Caco-2 (cell line): ENCODE data around the gene PRRX2. TPM values are rescaled to one million over a fixed set of nuclear protein-coding genes. Genes with fewer than 3 reads are reported as not detected.

ENCODE experiments used
- BruUV-seq: library from RNA; stranded (reverse); fragments of 400-500 nt; replicated peaks from 2 replicates; lab custom pipeline; 2021; lab: Mats Ljungman, UMichigan
- CTCF ChIA-PET: fragments of 300-600 bp; sonication (Branson Sonifier 250); formaldehyde crosslinking; loops from one replicate; lab custom pipeline; 2022; ENCODE audit warnings: antibody characterized with exemption; lab: Charles Lee
- POLR2A ChIA-PET: fragments of 300-600 bp; sonication (Branson Sonifier 250); formaldehyde crosslinking; loops from one replicate; lab custom pipeline; 2022; ENCODE audit warnings: antibody characterized with exemption; lab: Charles Lee
- DNase-seq, 2 experiments: peaks; one replicate each; pipeline versions ENCODE4 v3.0.0 to v3.0.0-alpha.2; 2020 to 2022
- H3K27me3 ChIP-seq: replicated peaks from 2 replicates; pipeline ENCODE4 v1.6.0; 2011; ENCODE audit warnings: low read length; ENCODE audit not compliant: control insufficient read depth, insufficient read depth
- H3K36me3 ChIP-seq: 2 replicates; pipeline ENCODE4 v1.5.1; 2011; ENCODE audit warnings: low read length; ENCODE audit not compliant: control insufficient read depth, insufficient read depth
- H3K4me1 ChIP-seq: fragments of 250-450 bp; sonication (Bioruptor Pico); 2 replicates; pipeline ENCODE4 v1.5.1; 2020; ENCODE audit warnings: mild to moderate bottlenecking
- H3K4me3 ChIP-seq: 2 replicates; pipeline ENCODE4 v1.5.1; 2011; ENCODE audit warnings: low read depth, mild to moderate bottlenecking, control low read depth, low read length
- H3K9me3 ChIP-seq: fragments of 250-450 bp; sonication (Bioruptor Pico); 2 replicates; pipeline ENCODE4 v1.5.1; 2020; ENCODE audit warnings: mild to moderate bottlenecking, moderate library complexity
- H3K27ac Mint-ChIP-seq: one replicate; pipeline ENCODE4 v1.8.0; 2022; ENCODE audit warnings: mixed read lengths; ENCODE audit not compliant: unreplicated experiment
- H3K27me3 Mint-ChIP-seq: one replicate; pipeline ENCODE4 v1.8.0; 2022; ENCODE audit warnings: mixed read lengths; ENCODE audit not compliant: insufficient read depth, unreplicated experiment
- H3K36me3 Mint-ChIP-seq: one replicate; pipeline ENCODE4 v1.8.0; 2022; ENCODE audit warnings: mild to moderate bottlenecking, mixed read lengths; ENCODE audit not compliant: insufficient read depth, unreplicated experiment
- H3K4me1 Mint-ChIP-seq: one replicate; pipeline ENCODE4 v1.8.0; 2022; ENCODE audit warnings: low read depth, mixed read lengths; ENCODE audit not compliant: unreplicated experiment
- H3K4me3 Mint-ChIP-seq: one replicate; pipeline ENCODE4 v1.8.0; 2022; ENCODE audit warnings: mild to moderate bottlenecking, moderate library complexity, mixed read lengths; ENCODE audit not compliant: unreplicated experiment
- H3K9me3 Mint-ChIP-seq: one replicate; pipeline ENCODE4 v1.8.0; 2022; ENCODE audit warnings: mixed read lengths; ENCODE audit not compliant: unreplicated experiment
- intact Hi-C: fragments of 100-400 bp; cut with micrococcal nuclease; formaldehyde crosslinking; loops from one replicate; pipeline ENCODE4 v1.10.0; 2022; ENCODE audit not compliant: unreplicated experiment
- total RNA-seq: library from RNA; stranded (reverse); gene quantifications from 2 replicates; pipeline ENCODE4 v1.2.3, GENCODE V29; 2022
- TF ChIP-seq, protein P1 (sequence below), 2 experiments: fragments of 200-600 bp in 1 of 2; IDR thresholded peaks; 1 replicate in 1 of 2; 2 replicates in 1 of 2; pipeline versions ENCODE4 v1.5.1 to v1.8.0; 2011 to 2022; ENCODE audit warnings: antibody characterized with exemption in 1 of 2, control low read depth in 1 of 2, inconsistent platforms in 1 of 2, low read depth in 1 of 2, low read length in 1 of 2, mild to moderate bottlenecking in 1 of 2, moderate library complexity in 1 of 2; ENCODE audit not compliant: insufficient read depth in 1 of 2, severe bottlenecking in 1 of 2, unreplicated experiment in 1 of 2

Gene PRRX2
- total RNA-seq, 1 experiment from 2014 or later = not detected

DNA sequence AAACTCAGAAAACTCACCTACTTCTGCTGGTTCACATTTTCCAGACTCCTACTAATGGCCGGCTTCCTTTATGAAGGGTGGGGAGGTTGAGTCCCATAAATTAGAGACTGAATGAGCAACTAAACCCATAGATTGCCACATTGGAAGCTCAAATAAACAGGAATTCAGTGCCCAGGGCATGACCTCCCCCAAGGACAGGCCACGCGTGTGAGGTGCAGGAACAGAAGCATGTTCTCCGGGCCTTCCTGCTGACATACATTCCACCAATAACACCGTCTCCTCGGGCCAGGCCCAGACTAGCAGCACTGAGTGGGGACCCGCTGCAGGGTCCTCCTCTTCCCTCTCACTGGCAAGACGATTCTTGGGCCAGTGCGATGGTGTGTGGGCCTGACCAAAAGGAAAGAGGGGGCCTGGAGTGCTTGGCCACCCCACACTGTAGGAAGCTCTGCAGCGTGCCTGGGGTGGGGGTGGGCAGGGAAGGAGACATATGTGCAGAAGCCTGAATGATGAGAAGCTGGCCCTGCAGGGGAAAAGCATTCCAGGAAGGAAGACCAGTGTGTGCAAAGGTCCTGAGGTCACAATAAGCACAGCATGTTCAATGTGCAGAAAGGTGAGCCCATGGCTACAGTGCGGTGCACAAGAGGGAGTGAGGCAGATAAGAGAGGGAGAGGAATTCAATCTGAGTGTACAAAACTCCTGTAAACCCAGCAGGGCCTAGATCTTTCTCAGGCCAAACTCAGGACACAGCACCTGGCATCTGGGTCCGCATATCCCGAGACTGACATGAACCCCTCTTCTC is 75.4 kb downstream of the PRRX2 start:
- no peak overlapping the region for H3K4me3 ChIP-seq
- H3K9me3 ChIP-seq = no peaks in the 10 kb centered on the region
- no peaks in the 10 kb centered on the region for H3K27me3 Mint-ChIP-seq
- no TSS peak for BruUV-seq
- H3K36me3 ChIP-seq = no peaks in the 10 kb centered on the region
- H3K27ac Mint-ChIP-seq = no peak overlapping the region
- H3K4me1 ChIP-seq = no peaks in the 10 kb centered on the region
- H3K36me3 Mint-ChIP-seq = no peaks in the 10 kb centered on the region
- CTCF ChIA-PET = interaction anchor here (0.6 kb wide), 1 partner anchor 20 kb away, joined by 3 read pairs; no protein-coding TSS in a partner anchor
- DNase-seq = no peak
- POLR2A ChIA-PET = no interaction called here
- TF ChIP-seq, protein P1, sequence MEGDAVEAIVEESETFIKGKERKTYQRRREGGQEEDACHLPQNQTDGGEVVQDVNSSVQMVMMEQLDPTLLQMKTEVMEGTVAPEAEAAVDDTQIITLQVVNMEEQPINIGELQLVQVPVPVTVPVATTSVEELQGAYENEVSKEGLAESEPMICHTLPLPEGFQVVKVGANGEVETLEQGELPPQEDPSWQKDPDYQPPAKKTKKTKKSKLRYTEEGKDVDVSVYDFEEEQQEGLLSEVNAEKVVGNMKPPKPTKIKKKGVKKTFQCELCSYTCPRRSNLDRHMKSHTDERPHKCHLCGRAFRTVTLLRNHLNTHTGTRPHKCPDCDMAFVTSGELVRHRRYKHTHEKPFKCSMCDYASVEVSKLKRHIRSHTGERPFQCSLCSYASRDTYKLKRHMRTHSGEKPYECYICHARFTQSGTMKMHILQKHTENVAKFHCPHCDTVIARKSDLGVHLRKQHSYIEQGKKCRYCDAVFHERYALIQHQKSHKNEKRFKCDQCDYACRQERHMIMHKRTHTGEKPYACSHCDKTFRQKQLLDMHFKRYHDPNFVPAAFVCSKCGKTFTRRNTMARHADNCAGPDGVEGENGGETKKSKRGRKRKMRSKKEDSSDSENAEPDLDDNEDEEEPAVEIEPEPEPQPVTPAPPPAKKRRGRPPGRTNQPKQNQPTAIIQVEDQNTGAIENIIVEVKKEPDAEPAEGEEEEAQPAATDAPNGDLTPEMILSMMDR (IDR thresholded peaks at IDR 0.05; ENCODE audit: insufficient read depth in 1 of 2, low read depth in 1 of 2, low read length in 1 of 2, severe bottlenecking in 1 of 2, unreplicated experiment in 1 of 2) = no peak
- no peaks in the 10 kb centered on the region for H3K27me3 ChIP-seq
- intact Hi-C loops = no loop called here
- H3K4me1 Mint-ChIP-seq = no peaks in the 10 kb centered on the region
- no peak overlapping the region for H3K4me3 Mint-ChIP-seq
- H3K9me3 Mint-ChIP-seq = no peaks in the 10 kb centered on the region

DNA sequence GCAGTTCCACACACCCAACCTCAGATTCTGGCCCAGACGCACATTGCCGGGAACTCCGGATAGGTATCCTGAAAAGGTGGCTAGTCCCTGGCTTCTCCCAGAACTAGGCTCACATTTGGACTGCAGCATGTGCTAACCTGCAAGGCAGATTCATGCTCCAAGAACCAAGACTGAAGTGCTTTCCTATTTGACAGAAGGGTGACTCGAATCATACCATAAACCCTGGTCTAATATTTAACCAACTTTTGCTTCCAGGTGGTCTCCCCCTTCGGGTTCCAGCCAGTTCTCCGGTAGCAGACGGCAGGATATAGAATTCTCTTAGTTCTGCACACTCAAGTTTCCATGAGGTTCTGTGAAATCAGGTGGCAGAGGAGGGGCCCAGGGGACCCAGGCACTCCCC is 79.8 kb downstream of the PRRX2 start:
- no peaks in the 10 kb centered on the region for H3K36me3 Mint-ChIP-seq
- Histone ChIP-seq H3K9me3 (no peaks in the 10 kb centered on the region), H3K4me3 (no peak overlapping the region), H3K27me3 (no peaks in the 10 kb centered on the region), H3K4me1 (peaks cover 11% of the 10 kb centered on the region), H3K36me3 (no peaks in the 10 kb centered on the region)
- DNase-seq = no peak
- no peak overlapping the region for H3K27ac Mint-ChIP-seq
- POLR2A ChIA-PET = no interaction called here
- peaks cover 5% of the 10 kb centered on the region for H3K4me1 Mint-ChIP-seq
- H3K9me3 Mint-ChIP-seq = no peaks in the 10 kb centered on the region
- intact Hi-C loops = no loop called here
- TF ChIP-seq, protein P1 (IDR thresholded peaks at IDR 0.05; ENCODE audit: insufficient read depth in 1 of 2, low read depth in 1 of 2, low read length in 1 of 2, severe bottlenecking in 1 of 2, unreplicated experiment in 1 of 2) = no peak
- no peak overlapping the region for H3K4me3 Mint-ChIP-seq
- CTCF ChIA-PET = interaction anchor here (0.7 kb wide), 1 partner anchor 210 kb away, joined by 6 read pairs; no protein-coding TSS in a partner anchor
- H3K27me3 Mint-ChIP-seq = no peaks in the 10 kb centered on the region
- no TSS peak for BruUV-seq

DNA sequence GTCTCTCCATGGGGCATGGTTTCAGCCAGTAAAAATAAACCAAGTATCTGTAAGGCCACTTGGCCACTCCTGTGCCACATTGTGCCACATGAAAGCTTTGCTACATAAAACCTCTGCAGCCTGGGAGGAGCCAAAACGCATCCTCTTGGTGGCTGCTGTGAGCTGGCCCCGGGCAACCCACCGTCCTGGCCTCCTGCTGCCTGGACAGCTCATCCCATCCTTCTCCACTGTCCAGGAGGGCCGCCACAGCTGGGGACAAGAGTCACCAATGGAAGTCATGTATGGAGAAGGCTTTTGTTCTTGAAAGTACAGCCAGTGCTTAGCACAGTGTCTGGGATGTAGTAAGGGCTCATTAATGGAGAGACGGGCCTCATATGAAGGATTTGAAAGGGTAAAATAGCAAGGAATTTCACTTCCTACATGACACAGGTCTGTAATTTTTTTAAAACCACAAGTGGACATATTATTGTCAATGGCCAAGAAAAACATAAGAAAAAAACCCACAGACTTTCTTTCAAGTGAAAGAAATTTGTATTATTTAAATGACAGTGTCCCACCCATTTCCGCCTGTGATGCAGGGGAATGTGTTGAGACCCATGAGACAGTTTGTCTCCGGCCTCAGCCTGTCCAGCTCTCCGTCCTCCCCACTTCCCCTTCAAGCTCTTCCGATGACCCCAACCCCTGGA is 80.8 kb downstream of the PRRX2 start:
- peaks cover 5% of the 10 kb centered on the region for H3K4me1 Mint-ChIP-seq
- BruUV-seq = no TSS peak
- H3K9me3 ChIP-seq = no peaks in the 10 kb centered on the region
- no peaks in the 10 kb centered on the region for H3K9me3 Mint-ChIP-seq
- H3K4me3 Mint-ChIP-seq = no peak overlapping the region
- POLR2A ChIA-PET = no interaction called here
- H3K4me3 ChIP-seq = no peak overlapping the region
- intact Hi-C loops = no loop called here
- TF ChIP-seq, protein P1 (IDR thresholded peaks at IDR 0.05; ENCODE audit: insufficient read depth in 1 of 2, low read depth in 1 of 2, low read length in 1 of 2, severe bottlenecking in 1 of 2, unreplicated experiment in 1 of 2) = no peak
- no peaks in the 10 kb centered on the region for H3K27me3 ChIP-seq
- no peaks in the 10 kb centered on the region for H3K36me3 ChIP-seq
- no peak for DNase-seq
- H3K4me1 ChIP-seq = peaks cover 19% of the 10 kb centered on the region
- CTCF ChIA-PET = no interaction called here
- no peaks in the 10 kb centered on the region for H3K36me3 Mint-ChIP-seq
- no peak overlapping the region for H3K27ac Mint-ChIP-seq
- no peaks in the 10 kb centered on the region for H3K27me3 Mint-ChIP-seq
